Measurements from ENCODE around the gene QARS1. TPM values are rescaled to one million over a fixed set of nuclear protein-coding genes. Genes with fewer than 3 reads are reported as not detected.

The QARS1 gene
- total RNA-seq, 2 experiments from 2014 or later: 246 to 326 TPM

DNA sequence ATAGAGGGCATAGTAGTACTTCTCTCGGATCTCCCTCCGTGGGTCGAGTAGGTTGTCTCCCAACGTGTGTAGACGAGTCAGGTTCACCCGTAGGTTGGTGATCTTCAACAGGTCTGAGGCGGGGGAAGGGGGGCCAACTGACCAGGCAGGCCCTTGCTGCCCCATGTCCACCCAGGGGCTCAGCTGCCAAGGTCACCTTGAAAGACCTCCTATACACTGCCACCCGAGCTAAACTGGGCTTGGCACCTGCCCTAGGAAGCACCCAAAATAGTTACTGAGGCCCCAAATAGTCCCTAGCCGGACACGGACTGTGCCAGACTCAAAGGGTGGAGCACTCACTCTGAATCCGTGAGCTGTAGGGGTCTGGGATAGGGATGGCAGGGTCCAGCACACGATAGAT lies 26.5 kb upstream of the QARS1 start:
- no peak overlapping the region for H3K4me3 Mint-ChIP-seq
- H3K36me3 Mint-ChIP-seq (ENCODE audit: low read depth): no peaks in the 10 kb centered on the region
- H3K27ac Mint-ChIP-seq: no peak overlapping the region
- ChIA-PET CTCF (interaction anchor here (1.1 to 3.8 kb wide), 3 partner anchors 10 to 124 kb away, joined by 3 to 11 read pairs (median 3); partner anchors contain the start of genes USP19 and WDR6), POLR2A (no interaction called here)
- H3K4me1 Mint-ChIP-seq: peaks cover 3% of the 10 kb centered on the region
- DNase-seq: no peak
- no peaks in the 10 kb centered on the region for H3K9me3 Mint-ChIP-seq
- H3K27me3 Mint-ChIP-seq: peaks cover 16% of the 10 kb centered on the region

DNA sequence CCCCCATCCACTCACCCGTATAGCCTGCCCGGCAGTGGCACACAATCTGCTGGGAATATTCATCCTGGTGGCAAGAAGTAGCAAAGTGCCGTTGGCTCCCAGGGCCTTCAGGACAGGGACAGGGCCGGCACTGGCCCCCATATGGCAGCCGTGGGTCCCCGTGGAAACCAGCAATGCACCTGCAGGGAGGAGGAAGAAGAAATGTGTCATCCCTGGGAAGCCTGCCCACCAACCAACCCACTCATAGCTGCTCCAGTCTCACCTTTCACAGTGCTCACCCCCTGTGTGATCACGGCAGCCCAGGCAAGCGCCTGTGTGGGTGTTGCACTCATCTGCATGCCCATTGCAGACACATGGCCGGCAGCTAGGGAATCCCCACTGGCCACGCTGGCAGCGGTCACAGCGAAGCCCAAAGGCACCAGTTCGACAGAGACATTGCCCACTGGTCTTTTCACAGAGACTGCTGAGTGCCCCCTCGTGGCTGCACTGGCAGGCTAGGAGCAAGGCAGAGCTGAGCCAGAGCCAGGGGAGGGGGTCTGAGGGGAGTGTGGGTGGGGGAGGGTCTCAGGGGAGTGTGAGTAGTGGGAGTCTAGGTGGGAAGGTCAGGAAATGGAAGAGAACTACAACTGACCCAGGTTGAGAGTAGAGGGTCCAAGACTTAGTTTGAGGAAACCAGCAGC lies 20.6 kb upstream of the QARS1 start:
- Mint-ChIP-seq H3K4me3 (no peak overlapping the region), H3K27me3 (no peaks in the 10 kb centered on the region), H3K27ac (no peak overlapping the region), H3K36me3 (ENCODE audit: low read depth) (peaks cover under 1% of the 10 kb centered on the region), H3K4me1 (peaks cover 7% of the 10 kb centered on the region), H3K9me3 (no peaks in the 10 kb centered on the region)
- no peak for DNase-seq
- ChIA-PET CTCF (no interaction called here), POLR2A (no interaction called here)

DNA sequence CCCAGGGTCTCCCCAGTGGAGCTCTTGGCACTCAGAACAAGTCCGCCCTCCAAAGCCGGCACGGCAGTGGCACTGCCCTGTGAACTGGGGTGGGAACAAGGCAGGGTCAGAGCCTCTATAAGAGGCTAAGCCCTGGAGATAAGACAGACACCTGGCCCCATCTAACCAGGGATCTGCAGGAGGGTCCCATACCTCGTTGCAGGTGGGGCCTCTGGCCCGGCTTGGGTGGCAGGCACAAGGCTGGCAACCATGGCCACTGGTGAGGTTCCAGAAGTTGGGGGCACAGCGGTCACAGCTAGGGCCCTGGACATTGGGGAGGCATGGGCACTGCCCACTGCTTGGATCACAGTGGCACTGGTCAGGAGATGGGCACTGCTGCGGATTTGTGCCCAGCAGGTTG lies 19.6 kb upstream of the QARS1 start:
- ChIA-PET CTCF (interaction anchor here (1.1 to 1.5 kb wide), 2 partner anchors 11 to 14 kb away, joined by 3 to 6 read pairs; no protein-coding TSS in a partner anchor), POLR2A (no interaction called here)
- no peak overlapping the region for H3K4me3 Mint-ChIP-seq
- H3K9me3 Mint-ChIP-seq: no peaks in the 10 kb centered on the region
- H3K27ac Mint-ChIP-seq: no peak overlapping the region
- DNase-seq: no peak
- H3K27me3 Mint-ChIP-seq: no peaks in the 10 kb centered on the region
- H3K36me3 Mint-ChIP-seq (ENCODE audit: low read depth): peaks cover 6% of the 10 kb centered on the region
- H3K4me1 Mint-ChIP-seq: peaks cover 15% of the 10 kb centered on the region

DNA sequence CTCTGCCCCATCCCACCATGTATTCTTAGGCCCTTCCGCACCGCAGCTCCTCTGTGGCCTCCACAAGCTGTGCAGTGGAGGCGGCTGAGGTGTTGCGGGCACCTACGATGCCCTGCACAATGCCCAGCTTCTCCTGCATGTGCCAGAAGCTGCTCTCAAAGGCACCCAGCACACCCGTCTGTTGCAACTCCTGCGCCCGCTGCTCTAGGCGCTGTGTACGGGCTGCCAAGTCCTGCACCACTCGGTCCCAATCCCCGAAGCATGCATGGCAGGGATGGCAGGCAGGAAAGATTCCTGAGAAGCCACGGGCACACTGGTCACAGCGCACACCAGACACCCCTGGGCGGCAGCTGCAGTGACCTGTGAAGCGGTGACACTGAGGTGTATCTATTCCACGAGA lies 19.1 kb upstream of the QARS1 start:
- DNase-seq: no peak
- ChIA-PET CTCF (interaction anchor here (0.5 to 1.5 kb wide), 3 partner anchors 11 to 15 kb away, joined by 3 to 6 read pairs (median 3); no protein-coding TSS in a partner anchor), POLR2A (no interaction called here)
- H3K36me3 Mint-ChIP-seq (ENCODE audit: low read depth): peaks cover 11% of the 10 kb centered on the region
- H3K4me1 Mint-ChIP-seq: peaks cover 21% of the 10 kb centered on the region
- no peak overlapping the region for H3K4me3 Mint-ChIP-seq
- H3K9me3 Mint-ChIP-seq: no peaks in the 10 kb centered on the region
- no peaks in the 10 kb centered on the region for H3K27me3 Mint-ChIP-seq
- no peak overlapping the region for H3K27ac Mint-ChIP-seq

DNA sequence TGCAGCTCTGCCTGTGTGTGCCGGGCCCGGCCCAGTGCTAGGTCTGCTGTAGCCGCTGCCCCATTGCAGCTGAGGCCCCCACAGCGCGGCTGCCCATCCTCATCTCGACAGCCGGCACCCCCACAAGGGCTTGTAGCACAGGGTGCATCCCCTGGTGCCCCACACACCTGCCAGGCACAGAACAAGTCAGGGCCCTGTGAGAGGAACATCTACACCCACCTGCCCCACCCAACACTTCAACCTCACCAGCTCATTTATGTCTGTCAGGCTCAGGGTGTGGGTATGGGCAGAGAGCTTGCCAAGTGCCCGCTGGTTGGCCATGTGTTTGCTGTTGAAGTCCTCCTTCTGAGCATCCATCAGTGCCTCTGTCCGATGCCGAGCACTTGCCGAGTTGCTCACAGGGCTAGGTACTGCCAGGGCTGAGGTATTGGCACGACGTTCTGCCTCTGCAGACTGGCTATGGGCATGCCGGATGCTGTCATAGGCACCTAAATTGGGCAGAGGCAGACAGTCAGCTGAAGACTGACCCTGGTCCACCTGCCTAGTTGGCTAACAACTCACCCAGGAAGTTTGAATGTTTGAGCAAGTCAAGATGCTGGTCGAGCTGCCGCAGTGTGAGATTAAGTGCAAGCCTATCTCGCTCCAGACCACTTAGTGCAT lies 18.5 kb upstream of the QARS1 start:
- POLR2A ChIA-PET: no interaction called here
- CTCF ChIA-PET: interaction anchor here (0.5 to 3.8 kb wide), 7 partner anchors 9 to 45 kb away, joined by 3 to 17 read pairs (median 5); no protein-coding TSS in a partner anchor

DNA sequence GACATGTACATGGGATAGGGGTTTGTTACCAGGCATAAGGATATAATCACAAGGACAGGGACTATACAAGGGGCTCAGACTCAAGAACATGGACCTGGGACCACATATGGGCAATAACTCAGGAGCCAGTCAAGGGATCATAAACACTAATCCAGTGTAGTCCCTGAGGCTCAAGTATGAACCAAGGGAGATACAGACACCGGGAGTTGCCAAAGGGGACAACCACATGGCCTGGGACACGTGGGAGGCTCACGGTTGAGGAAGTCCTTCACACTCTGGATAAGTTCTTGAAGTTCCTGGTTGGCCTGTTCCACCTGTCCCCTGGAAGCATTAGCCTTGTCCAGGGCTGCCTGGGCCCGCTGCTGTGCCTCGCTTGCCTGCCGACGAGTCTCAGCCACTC lies 17.9 kb upstream of the QARS1 start:
- POLR2A ChIA-PET: no interaction called here

More for the DNA sequence above, 18.5 kb upstream of the QARS1 start:
- Mint-ChIP-seq H3K4me3 (no peak overlapping the region), H3K9me3 (no peaks in the 10 kb centered on the region), H3K36me3 (ENCODE audit: low read depth) (peaks cover 13% of the 10 kb centered on the region), H3K4me1 (peaks cover 23% of the 10 kb centered on the region), H3K27ac (no peak overlapping the region), H3K27me3 (no peaks in the 10 kb centered on the region)
- no peak for DNase-seq

DNA sequence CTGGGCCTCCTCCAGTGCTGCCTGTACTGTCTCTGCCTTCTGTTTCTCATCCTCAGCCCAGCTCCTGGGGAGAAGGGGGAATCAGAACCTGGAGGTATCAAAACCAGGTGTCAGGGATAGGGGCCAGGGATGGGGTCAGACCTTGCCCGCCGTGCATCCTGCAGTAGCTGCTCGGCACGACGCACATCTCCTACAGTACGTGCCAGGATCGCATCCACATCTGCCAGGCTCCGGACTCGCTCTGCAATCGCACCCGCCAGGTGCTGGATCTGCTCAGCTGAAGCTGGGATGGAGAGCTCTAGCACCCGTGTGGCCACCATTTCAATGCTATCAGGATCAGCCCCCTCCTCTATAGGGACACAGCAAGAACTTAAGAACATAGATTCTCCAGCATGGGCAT lies 17.5 kb upstream of the QARS1 start:
- ChIA-PET CTCF (interaction anchor here (1.0 to 3.8 kb wide), 6 partner anchors 8 to 49 kb away, joined by 3 to 17 read pairs (median 8); partner anchors contain the start of genes KLHDC8B, LAMB2 and QRICH1), POLR2A (no interaction called here)
- peaks cover 19% of the 10 kb centered on the region for H3K36me3 Mint-ChIP-seq (ENCODE audit: low read depth)
- peak overlapping the region; percentile 94 for H3K27ac Mint-ChIP-seq
- no peak for DNase-seq
- H3K27me3 Mint-ChIP-seq: no peaks in the 10 kb centered on the region
- peak overlapping the region; percentile 91 for H3K4me3 Mint-ChIP-seq
- no peaks in the 10 kb centered on the region for H3K9me3 Mint-ChIP-seq
- peaks cover 23% of the 10 kb centered on the region for H3K4me1 Mint-ChIP-seq

More for the DNA sequence above, 17.9 kb upstream of the QARS1 start:
- Mint-ChIP-seq H3K36me3 (ENCODE audit: low read depth) (peaks cover 17% of the 10 kb centered on the region), H3K27ac (peak overlapping the region; percentile 94), H3K4me3 (no peak overlapping the region), H3K27me3 (no peaks in the 10 kb centered on the region), H3K9me3 (no peaks in the 10 kb centered on the region), H3K4me1 (peaks cover 23% of the 10 kb centered on the region)
- no peak for DNase-seq
- CTCF ChIA-PET: interaction anchor here (0.6 to 3.8 kb wide), 6 partner anchors 9 to 49 kb away, joined by 3 to 17 read pairs (median 5); partner anchors contain the start of genes KLHDC8B and LAMB2

DNA sequence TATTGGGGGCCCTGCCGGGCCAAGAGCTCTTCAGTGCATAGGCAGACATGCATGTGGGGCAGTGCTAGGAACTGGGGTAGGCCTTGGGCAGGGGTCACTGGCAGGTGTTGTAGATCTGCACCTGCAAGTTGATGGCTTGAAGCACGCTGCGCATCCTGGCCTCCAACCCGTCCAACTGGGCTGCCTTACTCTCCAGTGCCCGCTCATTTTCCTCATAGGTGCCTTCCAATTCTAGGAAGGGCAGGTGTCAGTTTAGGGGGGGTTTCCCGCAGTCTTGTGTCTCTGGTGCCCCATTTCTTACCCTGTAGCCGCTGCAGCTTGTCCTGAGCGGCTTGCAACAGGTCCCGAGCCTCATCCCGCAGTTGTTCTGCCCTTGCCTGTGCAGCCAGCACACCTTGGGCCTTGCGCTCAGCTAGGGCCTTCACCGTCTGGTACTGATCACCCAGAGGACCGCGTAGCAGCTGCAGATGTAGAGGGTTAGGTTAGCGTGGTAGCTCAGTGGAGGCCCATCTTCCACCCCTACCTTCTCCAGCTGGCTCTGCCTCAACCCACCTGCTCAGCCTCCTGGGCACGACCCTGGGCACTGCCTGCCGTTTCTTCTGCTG lies 16.7 kb upstream of the QARS1 start:
- H3K9me3 Mint-ChIP-seq: no peaks in the 10 kb centered on the region
- peak overlapping the region; percentile 91 for H3K4me3 Mint-ChIP-seq
- peaks cover 23% of the 10 kb centered on the region for H3K4me1 Mint-ChIP-seq
- no peaks in the 10 kb centered on the region for H3K27me3 Mint-ChIP-seq
- no peak for DNase-seq
- ChIA-PET CTCF (interaction anchor here (0.9 to 3.8 kb wide), 7 partner anchors 10 to 50 kb away, joined by 3 to 17 read pairs (median 7); partner anchors contain the start of genes KLHDC8B, LAMB2 and QRICH1), POLR2A (no interaction called here)
- H3K27ac Mint-ChIP-seq: peak overlapping the region; percentile 94
- H3K36me3 Mint-ChIP-seq (ENCODE audit: low read depth): peaks cover 24% of the 10 kb centered on the region

DNA sequence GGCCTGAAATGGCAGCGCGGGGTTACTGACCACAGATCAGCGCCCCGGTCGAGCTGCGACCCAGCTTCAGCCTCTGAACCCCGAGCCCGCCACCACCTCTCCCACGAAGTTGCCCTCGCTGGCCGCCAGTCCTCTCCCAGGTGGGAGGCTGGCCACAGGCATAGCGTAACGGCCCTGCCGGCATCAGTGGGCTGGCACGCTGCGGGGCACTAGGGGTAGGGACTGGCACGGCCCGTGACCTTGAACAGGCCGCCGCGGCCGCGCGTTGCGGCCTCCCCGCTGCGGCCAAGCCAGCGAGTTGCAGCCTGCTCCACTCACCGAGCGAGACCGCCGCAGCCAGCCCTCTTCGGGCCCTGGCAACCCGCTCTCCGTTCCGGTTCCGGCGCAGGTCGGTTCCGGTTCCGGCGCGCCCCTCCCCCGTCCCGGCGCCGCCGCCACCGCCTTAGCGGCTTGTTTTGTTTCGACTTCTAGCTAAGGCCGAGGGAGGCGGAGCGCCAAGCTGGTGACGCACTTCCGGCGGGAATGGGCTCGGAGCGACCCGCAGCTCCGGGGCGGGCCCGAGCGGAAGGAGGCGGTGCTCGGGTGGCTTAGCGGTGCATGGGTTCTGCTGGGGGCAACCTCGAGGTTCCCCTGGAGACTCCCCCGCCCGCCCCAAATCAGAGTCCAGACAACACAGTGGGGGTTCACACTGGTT lies 16.0 kb upstream of the QARS1 start, which contains the start of gene USP19:
TSS of gene USP19 (minus strand) at position 386 of the 694 bp plus-strand sequence. CDS start 1,678 bp downstream, outside the sequence.
- H3K9me3 Mint-ChIP-seq: no peaks in the 10 kb centered on the region
- DNase-seq: peak; percentile 94
- H3K27me3 Mint-ChIP-seq: no peaks in the 10 kb centered on the region
- ChIA-PET POLR2A (no interaction called here), CTCF (interaction anchor here (0.6 to 3.8 kb wide), 10 partner anchors 10 to 349 kb away, joined by 3 to 17 read pairs (median 4); partner anchors contain the start of genes DAG1, KLHDC8B, LAMB2 and QRICH1)
- peak within 1 kb of the TSS; percentile 94 for H3K27ac Mint-ChIP-seq
- peak within 1 kb of the TSS; percentile 91 for H3K4me3 Mint-ChIP-seq
- peaks cover 31% of the 10 kb centered on the region for H3K36me3 Mint-ChIP-seq (ENCODE audit: low read depth)
- peaks cover 23% of the 10 kb centered on the region for H3K4me1 Mint-ChIP-seq

DNA sequence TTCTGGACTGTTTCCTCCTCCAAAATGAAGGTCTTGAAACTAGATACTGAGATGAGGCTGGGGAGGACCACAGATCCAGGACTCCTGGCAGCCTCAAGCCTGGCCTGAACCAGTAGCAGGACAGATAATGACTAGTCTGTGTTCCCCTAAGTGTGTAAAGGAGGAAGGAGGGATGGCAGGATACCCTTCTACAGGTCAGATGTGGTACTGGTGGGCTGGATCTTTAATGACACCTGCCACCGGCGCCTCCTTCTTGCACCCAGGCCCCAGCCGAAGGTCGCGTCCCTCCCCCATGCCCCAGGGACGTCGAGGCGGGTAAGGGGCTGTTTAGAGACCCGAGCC lies 15.5 kb upstream of the QARS1 start:
- no peak for DNase-seq
- ChIA-PET POLR2A (no interaction called here), CTCF (interaction anchor here (0.6 to 3.8 kb wide), 8 partner anchors 11 to 350 kb away, joined by 3 to 17 read pairs (median 4); partner anchors contain the start of genes DAG1, KLHDC8B, LAMB2 and QRICH1)
- H3K27ac Mint-ChIP-seq: peak overlapping the region; percentile 94
- peaks cover 36% of the 10 kb centered on the region for H3K36me3 Mint-ChIP-seq (ENCODE audit: low read depth)
- H3K27me3 Mint-ChIP-seq: no peaks in the 10 kb centered on the region
- peak overlapping the region; percentile 91 for H3K4me3 Mint-ChIP-seq
- H3K9me3 Mint-ChIP-seq: no peaks in the 10 kb centered on the region
- H3K4me1 Mint-ChIP-seq: peaks cover 23% of the 10 kb centered on the region

DNA sequence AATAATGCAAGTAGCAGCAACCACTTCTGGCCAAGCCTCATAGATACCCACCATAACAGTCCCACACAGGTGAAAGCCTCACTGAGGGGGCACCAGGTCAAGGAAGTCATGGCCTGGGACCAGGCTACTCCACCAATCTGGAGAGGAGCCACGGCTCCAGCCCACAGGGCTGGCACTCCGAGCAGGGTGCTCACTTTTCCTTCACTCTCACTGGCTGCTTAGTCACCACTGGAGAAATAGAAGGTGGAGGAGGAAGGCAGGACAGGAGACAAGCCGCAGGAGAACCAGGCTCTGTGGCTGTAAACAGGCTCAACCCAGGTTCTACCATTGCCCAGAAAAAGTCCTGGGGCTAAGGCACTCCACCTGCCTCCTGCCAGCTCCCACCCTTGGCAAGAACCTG lies 14.9 kb upstream of the QARS1 start:
- peaks cover 23% of the 10 kb centered on the region for H3K4me1 Mint-ChIP-seq
- no peak for DNase-seq
- H3K9me3 Mint-ChIP-seq: no peaks in the 10 kb centered on the region
- no peaks in the 10 kb centered on the region for H3K27me3 Mint-ChIP-seq
- CTCF ChIA-PET: interaction anchor here (1.0 to 3.8 kb wide), 3 partner anchors 10 to 351 kb away, joined by 3 to 17 read pairs (median 12); partner anchors contain the start of genes DAG1 and QRICH1
- H3K36me3 Mint-ChIP-seq (ENCODE audit: low read depth): peaks cover 40% of the 10 kb centered on the region
- peak overlapping the region; percentile 94 for H3K27ac Mint-ChIP-seq
- peak overlapping the region; percentile 91 for H3K4me3 Mint-ChIP-seq
- POLR2A ChIA-PET: no interaction called here

DNA sequence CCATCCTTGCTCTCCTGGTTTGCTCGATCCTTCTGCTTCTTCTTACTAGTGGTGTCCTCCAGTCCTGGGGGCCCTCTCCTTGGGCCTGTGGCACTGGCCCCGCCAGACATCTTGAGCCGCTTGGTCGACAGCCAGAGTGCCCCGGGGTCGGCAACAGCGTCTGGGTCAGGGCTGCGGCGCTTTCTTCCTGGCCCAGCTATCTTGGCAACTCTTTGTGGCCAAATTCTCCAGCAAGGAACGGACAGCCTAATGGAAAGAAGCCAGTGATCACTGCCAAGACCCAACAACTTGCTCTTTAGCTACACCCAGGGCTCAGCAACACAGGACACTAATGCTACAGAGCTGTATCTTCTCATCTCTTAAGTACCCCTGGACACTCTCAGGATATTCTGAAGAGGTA lies 14.5 kb upstream of the QARS1 start:
- H3K27ac Mint-ChIP-seq: peak overlapping the region; percentile 60
- peaks cover 41% of the 10 kb centered on the region for H3K36me3 Mint-ChIP-seq (ENCODE audit: low read depth)
- H3K4me1 Mint-ChIP-seq: peaks cover 23% of the 10 kb centered on the region

More for the DNA sequence above, 14.5 kb upstream of the QARS1 start:
- ChIA-PET POLR2A (no interaction called here), CTCF (interaction anchor here (0.6 to 3.8 kb wide), 4 partner anchors 10 to 87 kb away, joined by 3 to 17 read pairs (median 8); partner anchors contain the start of gene QRICH1)
- no peaks in the 10 kb centered on the region for H3K9me3 Mint-ChIP-seq
- H3K4me3 Mint-ChIP-seq: peak overlapping the region; percentile 91
- H3K27me3 Mint-ChIP-seq: no peaks in the 10 kb centered on the region
- DNase-seq: no peak
